H1 (cell line): ENCODE data around the gene HMGB4. TPM values are rescaled to one million over a fixed set of nuclear protein-coding genes. Genes with fewer than 3 reads are reported as not detected.

ENCODE experiments used
- CTCF ChIA-PET: fragments of 300-600 bp; sonication (Branson Sonifier 250); formaldehyde crosslinking; loops from one replicate; lab custom pipeline; 2021; ENCODE audit not compliant: partially characterized antibody; lab: Charles Lee
- POLR2A ChIA-PET: fragments of 300-600 bp; sonication (Branson Sonifier 250); formaldehyde crosslinking; loops from one replicate; lab custom pipeline; 2021; ENCODE audit warnings: inconsistent platforms; ENCODE audit not compliant: partially characterized antibody; lab: Charles Lee
- DNase-seq, 2 experiments: peaks; one replicate each; pipeline versions ENCODE4 v3.0.0 to v3.0.0-alpha.2; 2010 to 2022; ENCODE audit warnings: low spot score in 2 of 2, low read depth in 1 of 2, mixed read lengths in 1 of 2
- FAIRE-seq: peaks from 2 replicates; lab custom pipeline; 2011; peaks lifted over from hg19 to GRCh38; lab: Jason Lieb, UNC
- H2AFZ ChIP-seq: 2 replicates; pipeline ENCODE4 v1.8.1; 2012; ENCODE audit warnings: low read length, inconsistent platforms
- H2AK5ac ChIP-seq: 2 replicates; pipeline ENCODE4 v1.6.1; 2013; ENCODE audit warnings: low read depth, low read length
- H2BK120ac ChIP-seq: replicated peaks from 2 replicates; pipeline ENCODE3; 2013; ENCODE audit warnings: low read depth, low read length, inconsistent platforms
- H2BK12ac ChIP-seq: 2 replicates; pipeline ENCODE4 v1.6.1; 2013; ENCODE audit warnings: low read depth, low read length
- H2BK15ac ChIP-seq: 2 replicates; pipeline ENCODE4 v1.6.1; 2013; ENCODE audit warnings: low read length
- H2BK20ac ChIP-seq: 2 replicates; pipeline ENCODE4 v1.6.1; 2013; ENCODE audit warnings: low read length
- H2BK5ac ChIP-seq: 2 replicates; pipeline ENCODE4 v1.6.1; 2013; ENCODE audit warnings: low read depth, low read length
- H3K14ac ChIP-seq: 2 replicates; pipeline ENCODE4 v1.6.1; 2013; ENCODE audit warnings: inconsistent platforms; ENCODE audit not compliant: insufficient read length
- H3K18ac ChIP-seq: 2 replicates; pipeline ENCODE4 v1.6.1; 2013; ENCODE audit warnings: low read length; ENCODE audit errors: extremely low read depth
- H3K23ac ChIP-seq: 2 replicates; pipeline ENCODE4 v1.6.1; 2013; ENCODE audit warnings: inconsistent platforms; ENCODE audit not compliant: insufficient read length
- H3K23me2 ChIP-seq: 2 replicates; pipeline ENCODE4 v1.6.1; 2013; ENCODE audit warnings: low read depth, low read length
- H3K27ac ChIP-seq: 2 replicates; pipeline ENCODE4 v1.6.1; 2011; ENCODE audit warnings: low read depth, low read length, inconsistent platforms
- H3K27me3 ChIP-seq, 4 experiments: replicated peaks in 1 of 4; 1 replicate in 1 of 4; 2 replicates in 3 of 4; pipeline versions ENCODE4 v1.6.1 to v1.8.1; 2011 to 2013; ENCODE audit warnings: low read length in 3 of 4, mild to moderate bottlenecking in 3 of 4, inconsistent platforms in 2 of 4, mixed read lengths in 2 of 4, moderate library complexity in 1 of 4; ENCODE audit not compliant: control insufficient read depth in 3 of 4, insufficient read depth in 3 of 4; ENCODE audit errors: extremely low read depth in 1 of 4
- H3K36me3 ChIP-seq, 4 experiments: 2 replicates each; pipeline versions ENCODE4 v1.6.1 to v1.8.1; 2011 to 2013; ENCODE audit warnings: mild to moderate bottlenecking in 4 of 4, low read length in 3 of 4, moderate library complexity in 2 of 4, control low read depth in 1 of 4, inconsistent platforms in 1 of 4; ENCODE audit not compliant: insufficient read depth in 4 of 4, control insufficient read depth in 2 of 4
- H3K4ac ChIP-seq: replicated peaks from 2 replicates; pipeline ENCODE3; 2013; ENCODE audit warnings: low read length, low read depth, mixed read lengths, inconsistent platforms; ENCODE audit not compliant: insufficient read length
- H3K4me1 ChIP-seq, 4 experiments: replicated peaks in 1 of 4; 1 replicate in 1 of 4; 2 replicates in 3 of 4; pipeline versions ENCODE4 v1.6.1 to v1.8.1; 2011 to 2013; ENCODE audit warnings: low read length in 3 of 4, inconsistent platforms in 2 of 4, mixed read lengths in 1 of 4; ENCODE audit not compliant: insufficient read depth in 4 of 4, control insufficient read depth in 3 of 4
- H3K4me2 ChIP-seq, 2 experiments: 2 replicates each; pipeline versions ENCODE4 v1.6.1 to v1.8.1; 2011 to 2013; ENCODE audit warnings: low read depth in 2 of 2, low read length in 2 of 2, control low read depth in 1 of 2, inconsistent platforms in 1 of 2, mild to moderate bottlenecking in 1 of 2; ENCODE audit not compliant: insufficient read depth in 1 of 2
- H3K4me3 ChIP-seq, 4 experiments: fragments of 200-600, 300-600 bp in 1 of 4; sonication (generic), shearing (Covaris generic), sonication (Bioruptor Twin) in 1 of 4; 2 replicates each; pipeline versions ENCODE4 v1.5.1 to v1.8.1; 2011 to 2016; ENCODE audit warnings: low read length in 4 of 4, low read depth in 3 of 4, control low read depth in 2 of 4, inconsistent platforms in 2 of 4, mild to moderate bottlenecking in 2 of 4, mixed read lengths in 1 of 4, moderate library complexity in 1 of 4; ENCODE audit not compliant: insufficient read depth in 2 of 4; ENCODE audit errors: extremely low read depth in 1 of 4
- H3K56ac ChIP-seq: replicated peaks from 2 replicates; pipeline ENCODE3; 2013; ENCODE audit warnings: low read depth, mild to moderate bottlenecking, mixed read lengths, low read length, inconsistent platforms; ENCODE audit not compliant: insufficient read length
- H3K79me1 ChIP-seq: 2 replicates; pipeline ENCODE4 v1.6.1; 2013; ENCODE audit warnings: low read depth, low read length, control low read depth
- H3K79me2 ChIP-seq, 2 experiments: 2 replicates each; pipeline versions ENCODE4 v1.6.1 to v1.8.1; 2012 to 2013; ENCODE audit warnings: low read length in 2 of 2, mild to moderate bottlenecking in 2 of 2, inconsistent platforms in 1 of 2; ENCODE audit not compliant: insufficient read depth in 2 of 2, control insufficient read depth in 1 of 2
- H3K9ac ChIP-seq, 4 experiments: replicated peaks in 1 of 4; 1 replicate in 1 of 4; 2 replicates in 3 of 4; pipeline versions ENCODE4 v1.6.1 to v1.8.1; 2011 to 2013; ENCODE audit warnings: low read depth in 3 of 4, low read length in 3 of 4, control low read depth in 2 of 4, mild to moderate bottlenecking in 2 of 4, moderate library complexity in 2 of 4, inconsistent platforms in 1 of 4; ENCODE audit errors: extremely low read depth in 1 of 4
- H3K9me3 ChIP-seq, 2 experiments: 2 replicates each; pipeline versions ENCODE4 v1.6.1 to v1.8.1; 2012 to 2013; ENCODE audit warnings: mild to moderate bottlenecking in 2 of 2, moderate library complexity in 2 of 2, control low read depth in 1 of 2, inconsistent platforms in 1 of 2, low read depth in 1 of 2, low read length in 1 of 2, mixed read lengths in 1 of 2; ENCODE audit not compliant: insufficient read depth in 2 of 2
- H4K20me1 ChIP-seq, 2 experiments: replicated peaks in 1 of 2; 2 replicates each; pipeline versions ENCODE3 to v1.8.1; 2011 to 2013; ENCODE audit warnings: inconsistent platforms in 2 of 2, low read length in 2 of 2, mild to moderate bottlenecking in 1 of 2; ENCODE audit not compliant: insufficient read depth in 2 of 2, control insufficient read depth in 1 of 2
- H4K5ac ChIP-seq: 2 replicates; pipeline ENCODE4 v1.6.1; 2013; ENCODE audit warnings: low read length, low read depth, mixed read lengths, inconsistent platforms; ENCODE audit not compliant: insufficient read length
- H4K8ac ChIP-seq: 2 replicates; pipeline ENCODE4 v1.8.0; 2013; ENCODE audit warnings: mild to moderate bottlenecking, moderate library complexity, low read length, inconsistent platforms; ENCODE audit not compliant: insufficient read depth; ENCODE audit errors: extremely low read depth
- H4K91ac ChIP-seq: replicated peaks from 2 replicates; pipeline ENCODE3; 2013; ENCODE audit warnings: low read length, mixed read lengths, inconsistent platforms; ENCODE audit not compliant: insufficient read length
- ASH2L ChIP-seq: fragments of 200-600, 300-600 bp; sonication (generic); IDR thresholded peaks from one replicate; pipeline ENCODE4 v1.7.1; 2017; ENCODE audit warnings: low read length
- BACH1 ChIP-seq: IDR thresholded peaks from 2 replicates; pipeline ENCODE4 v1.6.1; 2012; ENCODE audit warnings: low read length, improper control_type of control experiment
- CHD1 ChIP-seq: IDR thresholded peaks from 2 replicates; pipeline ENCODE4 v1.6.1; 2012; ENCODE audit warnings: low read depth, low read length, improper control_type of control experiment
- CTBP2 ChIP-seq: IDR thresholded peaks from 2 replicates; pipeline ENCODE4 v1.7.0; 2011; ENCODE audit warnings: borderline replicate concordance, mild to moderate bottlenecking, moderate library complexity, mixed read lengths, low read length; ENCODE audit not compliant: insufficient read depth, insufficient read length
- FOSL1 ChIP-seq: IDR thresholded peaks from 2 replicates; pipeline ENCODE4 v1.6.1; 2011; ENCODE audit warnings: mild to moderate bottlenecking, low read depth, low read length, moderate library complexity; ENCODE audit not compliant: insufficient read depth
- GTF2F1 ChIP-seq: IDR thresholded peaks from 2 replicates; pipeline ENCODE4 v1.6.1; 2012; ENCODE audit warnings: low read depth, low read length, improper control_type of control experiment, borderline replicate concordance
- JUND ChIP-seq: IDR thresholded peaks from 2 replicates; pipeline ENCODE4 v1.6.1; 2011; ENCODE audit warnings: mild to moderate bottlenecking, improper control_type of control experiment, low read length
- KDM1A ChIP-seq: fragments of 200-600, 300-600 bp; sonication (generic); IDR thresholded peaks from 2 replicates; pipeline ENCODE4 v1.7.1; 2016; ENCODE audit warnings: mild to moderate bottlenecking, low read length, borderline replicate concordance
- POLR2A ChIP-seq, 2 experiments: IDR thresholded peaks; 1 replicate in 1 of 2; 2 replicates in 1 of 2; pipeline ENCODE4 v1.6.1; 2011; ENCODE audit warnings: low read depth in 2 of 2, low read length in 2 of 2, mild to moderate bottlenecking in 2 of 2; ENCODE audit errors: control extremely low read depth in 1 of 2
- SIN3A ChIP-seq, 2 experiments: IDR thresholded peaks in 1 of 2; conservative IDR thresholded peaks in 1 of 2; 2 replicates each; pipeline ENCODE4 v1.6.1; 2011 to 2012; ENCODE audit warnings: low read length in 2 of 2, improper control_type of control experiment in 1 of 2, low read depth in 1 of 2, mild to moderate bottlenecking in 1 of 2
- SIRT6 ChIP-seq: IDR thresholded peaks from one replicate; pipeline ENCODE4 v1.7.1; 2012; ENCODE audit warnings: low read length, inconsistent platforms
- SP2 ChIP-seq: IDR thresholded peaks from 2 replicates; pipeline ENCODE4 v1.6.1; 2012; ENCODE audit warnings: mild to moderate bottlenecking, low read length, inconsistent platforms
- TAF7 ChIP-seq: optimal IDR thresholded peaks from 2 replicates; pipeline ENCODE3; 2011; ENCODE audit warnings: low read depth, mild to moderate bottlenecking, inconsistent platforms, low read length, moderate library complexity, borderline replicate concordance
- WGBS, 2 experiments: shearing (Covaris generic) in 1 of 2; methylation state at CpG; one replicate each; pipeline versions ENCODE4 v1.1.6 to v1.1.7; 2013 to 2015; ENCODE audit warnings: low lambda C conversion rate in 2 of 2, mixed read lengths in 2 of 2, inconsistent platforms in 1 of 2, low coverage in 1 of 2, missing lambda C conversion rate in 1 of 2; ENCODE audit not compliant: insufficient replicate concordance in 2 of 2, insufficient coverage in 1 of 2, insufficient read length in 1 of 2; ENCODE audit errors: extremely low coverage in 1 of 2, missing lambda C conversion rate in 1 of 2; 5-methylcytosine and 5-hydroxymethylcytosine counted together
- polyA plus RNA-seq, 7 experiments: library from polyadenylated mRNA; depleted of rRNA in 3 of 7; stranded (reverse) in 5 of 7; unstranded in 2 of 7; fragments of >200 nt in 5 of 7; fragments of 200-250 nt in 2 of 7; gene quantifications; 1 replicate in 5 of 7; 2 replicates in 1 of 7; 4 replicates in 1 of 7; pipeline versions ENCODE4 v1.2.1 to v1.2.3, GENCODE V29; 2011 to 2013; ENCODE audit warnings: missing spikeins in 2 of 7, mixed read lengths in 2 of 7
- total RNA-seq: library from RNA; stranded (reverse); fragmentation: NEBNext Ultra II Directional; extraction: Animal tissue kit (Norgen Biotek cat#: 25700); gene quantifications from 2 replicates; pipeline ENCODE4 v1.2.1, GENCODE V29; 2021

HMGB4 gene
- total and polyA plus RNA-seq, 2 of the 8 experiments (the other 6 are each of a cell fraction or from before 2014, with no cell fraction given): not detected

DNA sequence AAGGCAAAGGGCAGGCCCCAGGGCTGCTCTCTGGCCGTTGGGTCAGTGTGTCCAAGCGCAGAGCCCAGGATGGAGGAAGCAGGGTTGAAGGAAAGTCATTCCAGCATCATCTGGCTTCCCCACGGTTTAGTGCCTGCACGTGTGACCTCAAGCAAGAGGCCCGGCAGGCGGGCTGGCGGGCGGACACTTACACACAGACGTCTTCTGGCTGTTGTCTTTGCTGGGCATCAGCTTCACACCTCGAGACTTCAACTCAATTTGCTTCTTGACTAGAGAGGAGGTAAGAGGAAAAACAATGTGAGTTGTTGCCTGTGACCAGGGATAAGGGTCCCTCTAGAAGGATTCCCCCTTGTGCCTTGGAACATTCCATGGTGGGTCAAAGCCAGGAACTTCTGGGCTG, 38.4 kb upstream of the HMGB4 start:
- H3K4ac ChIP-seq: no peak overlapping the region
- TF ChIP-seq GTF2F1 (no peak), SIRT6 (no peak), TAF7 (no peak), ASH2L (no peak), FOSL1 (no peak), POLR2A (IDR thresholded peaks at IDR 0.05; ENCODE audit: control extremely low read depth in 1 of 2, low read depth in 2 of 2, low read length in 2 of 2) (no peak), SP2 (no peak), BACH1 (no peak), JUND (no peak), KDM1A (no peak), CTBP2 (no peak), CHD1 (no peak), SIN3A (conservative IDR thresholded peaks at IDR 0.05 in 1 of 2, IDR thresholded peaks at IDR 0.05 in 1 of 2; ENCODE audit: low read depth in 1 of 2, low read length in 2 of 2) (no peak)

More for the DNA sequence above, 38.4 kb upstream of the HMGB4 start:
- no peak overlapping the region for H3K27ac ChIP-seq
- no peaks in the 10 kb centered on the region for H3K79me1 ChIP-seq
- no peak overlapping the region for H3K4me2 ChIP-seq
- H3K36me3 ChIP-seq: peaks cover 0 to 5% (median 0%) of the 10 kb centered on the region in 4 experiments; a peak in 1 of 8 replicates
- no peak overlapping the region for H4K5ac ChIP-seq
- peaks cover 9 to 18% of the 10 kb centered on the region in 2 experiments; a peak in 3 of 4 replicates for H3K9me3 ChIP-seq
- no peak overlapping the region for H3K9ac ChIP-seq
- H3K23ac ChIP-seq: no peak overlapping the region
- no peak overlapping the region for H2BK12ac ChIP-seq
- no peak overlapping the region for H2BK5ac ChIP-seq
- H2AK5ac ChIP-seq: no peak overlapping the region
- H4K91ac ChIP-seq: no peak overlapping the region
- no peak overlapping the region for H3K18ac ChIP-seq
- ChIA-PET POLR2A (no interaction called here), CTCF (interaction anchor here (1.0 kb wide), 2 partner anchors 162 to 289 kb away, joined by 3 to 4 read pairs; no protein-coding TSS in a partner anchor)
- H2BK15ac ChIP-seq: no peak overlapping the region
- DNase-seq (no peak), FAIRE-seq (no peak)
- no peak overlapping the region for H3K56ac ChIP-seq
- no peaks in the 10 kb centered on the region for H3K23me2 ChIP-seq
- H2AFZ ChIP-seq: no peak overlapping the region
- H3K14ac ChIP-seq: no peak overlapping the region
- H4K20me1 ChIP-seq: no peaks in the 10 kb centered on the region
- H3K4me3 ChIP-seq: no peak overlapping the region
- H3K4me1 ChIP-seq: no peaks in the 10 kb centered on the region
- WGBS, 2 experiments: 98% methylated on average over 10 of the region's 10 CpGs; no CpG with 5 or more reads in 1 of the 2 experiments
- no peaks in the 10 kb centered on the region for H3K27me3 ChIP-seq
- H3K79me2 ChIP-seq: no peaks in the 10 kb centered on the region
- H2BK120ac ChIP-seq: no peak overlapping the region
- no peak overlapping the region for H2BK20ac ChIP-seq
- no peak overlapping the region for H4K8ac ChIP-seq
